ENCODE measurements around the gene URB2. TPM values are rescaled to one million over a fixed set of nuclear protein-coding genes. Genes with fewer than 3 reads are reported as not detected.

Gene URB2
- total and polyA plus RNA-seq, 4 donors: 1.2 to 10.5 (median 6.2) TPM

DNA sequence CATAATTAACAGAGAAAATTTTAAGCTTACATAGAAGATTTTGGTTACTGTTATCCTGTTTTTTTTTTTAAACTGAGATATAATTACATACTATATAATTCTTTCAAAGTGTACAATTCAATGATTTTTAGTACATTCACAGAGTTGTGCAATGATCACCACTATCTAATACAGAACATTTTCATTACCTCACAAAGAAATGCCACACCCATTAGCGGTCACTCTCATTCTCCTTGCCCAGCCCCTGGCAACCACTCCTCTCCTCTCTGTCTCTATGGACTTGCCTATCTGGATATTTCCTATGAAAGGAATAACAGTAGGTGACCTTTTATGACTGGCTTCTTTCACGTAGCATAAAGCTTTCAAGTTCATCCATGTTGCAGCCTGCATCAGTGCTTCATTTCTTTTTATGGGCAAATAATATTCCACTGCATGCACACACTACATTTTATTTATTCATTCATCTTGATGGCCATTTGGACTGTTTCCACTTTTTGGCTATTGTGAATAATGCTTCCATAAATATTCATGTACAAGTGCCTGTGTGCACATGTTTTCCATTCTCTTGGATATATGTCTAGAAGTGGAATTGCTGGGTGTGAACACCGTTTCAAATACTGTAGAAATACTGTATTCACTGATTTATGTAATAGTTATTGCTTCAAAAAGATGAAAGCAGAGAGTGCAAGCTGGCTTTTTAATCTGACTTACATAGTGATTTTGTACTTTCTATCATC, 26.7 kb upstream of the URB2 start (continued):
- TF ChIP-seq YY1 (IDR thresholded peaks at IDR 0.05): no peak
- TF ChIP-seq, protein P1, sequence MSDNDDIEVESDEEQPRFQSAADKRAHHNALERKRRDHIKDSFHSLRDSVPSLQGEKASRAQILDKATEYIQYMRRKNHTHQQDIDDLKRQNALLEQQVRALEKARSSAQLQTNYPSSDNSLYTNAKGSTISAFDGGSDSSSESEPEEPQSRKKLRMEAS (IDR thresholded peaks at IDR 0.05): no peak
- no peak for TF ChIP-seq SP1 (IDR thresholded peaks at IDR 0.05)
- no peak for TF ChIP-seq GABPA (IDR thresholded peaks at IDR 0.05 in 1 of 2, conservative IDR thresholded peaks at IDR 0.05 in 1 of 2)
- TF ChIP-seq EGR1 (IDR thresholded peaks at IDR 0.05; ENCODE audit: low read depth in 2 of 2): no peak
- no peak for TF ChIP-seq FOXA1 (IDR thresholded peaks at IDR 0.05)
- no peak for TF ChIP-seq FOXA2 (IDR thresholded peaks at IDR 0.05)
- TF ChIP-seq, protein P2, sequence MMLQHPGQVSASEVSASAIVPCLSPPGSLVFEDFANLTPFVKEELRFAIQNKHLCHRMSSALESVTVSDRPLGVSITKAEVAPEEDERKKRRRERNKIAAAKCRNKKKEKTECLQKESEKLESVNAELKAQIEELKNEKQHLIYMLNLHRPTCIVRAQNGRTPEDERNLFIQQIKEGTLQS (IDR thresholded peaks at IDR 0.05): no peak
- TF ChIP-seq NR2F2 (IDR thresholded peaks at IDR 0.05): no peak
- no peak for TF ChIP-seq RXRA (IDR thresholded peaks at IDR 0.05)
- TF ChIP-seq HNF4A (conservative IDR thresholded peaks at IDR 0.05): no peak
- no peak for TF ChIP-seq HNF4G (IDR thresholded peaks at IDR 0.05)

DNA sequence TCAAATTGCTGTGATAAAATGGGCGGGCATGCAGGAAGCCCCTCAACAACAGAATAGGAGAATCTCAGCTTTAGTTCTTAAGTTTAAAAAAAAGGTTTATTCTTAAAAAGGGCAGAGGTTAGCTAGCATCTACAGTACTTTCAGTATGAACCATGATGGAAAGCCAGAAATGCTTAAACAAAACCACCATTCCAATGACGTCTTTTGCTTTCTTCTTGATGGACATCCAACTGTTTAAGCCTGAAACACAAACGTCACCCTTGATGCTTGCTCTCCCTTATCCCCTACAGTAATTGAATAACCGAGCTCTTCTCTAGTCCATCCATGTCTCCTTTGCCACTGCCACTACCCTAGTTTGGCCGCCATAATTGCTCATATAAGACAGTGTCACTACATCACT, 25.8 kb upstream of the URB2 start:
- H3K4me3 ChIP-seq (ENCODE audit: low read depth in 1 of 3, low read length in 3 of 3): no peak overlapping the region
- WGBS: 94% methylated on average over 5 of the region's 5 CpGs
- H3K36me3 ChIP-seq (ENCODE audit: control insufficient read depth in 4 of 4, insufficient read depth in 3 of 4, low read depth in 1 of 4, low read length in 3 of 4): peaks cover 12 to 41% (median 23%) of the 10 kb centered on the region in 4 donors
- no peaks in the 10 kb centered on the region for H3K27me3 ChIP-seq (ENCODE audit: control insufficient read depth in 4 of 4, insufficient read depth in 4 of 4, low read length in 3 of 4)
- no peaks in the 10 kb centered on the region for H3K9me3 ChIP-seq (ENCODE audit: control insufficient read depth in 4 of 4, low read length in 3 of 4)
- no peak overlapping the region for H3K9ac ChIP-seq (ENCODE audit: low read depth in 1 of 2, low read length in 2 of 2)
- peaks cover 0 to 2% (median 0%) of the 10 kb centered on the region in 4 donors for H3K4me1 ChIP-seq (ENCODE audit: control insufficient read depth in 4 of 4, insufficient read depth in 4 of 4, low read length in 3 of 4)
- H3K27ac ChIP-seq (ENCODE audit: low read depth in 1 of 2, low read length in 2 of 2): no peak overlapping the region
- DNase-seq (ENCODE audit: low spot score): no peak
- TF ChIP-seq, protein P3, sequence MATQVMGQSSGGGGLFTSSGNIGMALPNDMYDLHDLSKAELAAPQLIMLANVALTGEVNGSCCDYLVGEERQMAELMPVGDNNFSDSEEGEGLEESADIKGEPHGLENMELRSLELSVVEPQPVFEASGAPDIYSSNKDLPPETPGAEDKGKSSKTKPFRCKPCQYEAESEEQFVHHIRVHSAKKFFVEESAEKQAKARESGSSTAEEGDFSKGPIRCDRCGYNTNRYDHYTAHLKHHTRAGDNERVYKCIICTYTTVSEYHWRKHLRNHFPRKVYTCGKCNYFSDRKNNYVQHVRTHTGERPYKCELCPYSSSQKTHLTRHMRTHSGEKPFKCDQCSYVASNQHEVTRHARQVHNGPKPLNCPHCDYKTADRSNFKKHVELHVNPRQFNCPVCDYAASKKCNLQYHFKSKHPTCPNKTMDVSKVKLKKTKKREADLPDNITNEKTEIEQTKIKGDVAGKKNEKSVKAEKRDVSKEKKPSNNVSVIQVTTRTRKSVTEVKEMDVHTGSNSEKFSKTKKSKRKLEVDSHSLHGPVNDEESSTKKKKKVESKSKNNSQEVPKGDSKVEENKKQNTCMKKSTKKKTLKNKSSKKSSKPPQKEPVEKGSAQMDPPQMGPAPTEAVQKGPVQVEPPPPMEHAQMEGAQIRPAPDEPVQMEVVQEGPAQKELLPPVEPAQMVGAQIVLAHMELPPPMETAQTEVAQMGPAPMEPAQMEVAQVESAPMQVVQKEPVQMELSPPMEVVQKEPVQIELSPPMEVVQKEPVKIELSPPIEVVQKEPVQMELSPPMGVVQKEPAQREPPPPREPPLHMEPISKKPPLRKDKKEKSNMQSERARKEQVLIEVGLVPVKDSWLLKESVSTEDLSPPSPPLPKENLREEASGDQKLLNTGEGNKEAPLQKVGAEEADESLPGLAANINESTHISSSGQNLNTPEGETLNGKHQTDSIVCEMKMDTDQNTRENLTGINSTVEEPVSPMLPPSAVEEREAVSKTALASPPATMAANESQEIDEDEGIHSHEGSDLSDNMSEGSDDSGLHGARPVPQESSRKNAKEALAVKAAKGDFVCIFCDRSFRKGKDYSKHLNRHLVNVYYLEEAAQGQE (IDR thresholded peaks at IDR 0.05): no peak
- no peak for TF ChIP-seq FOXA1 (IDR thresholded peaks at IDR 0.05)
- TF ChIP-seq SP1 (IDR thresholded peaks at IDR 0.05): no peak

DNA sequence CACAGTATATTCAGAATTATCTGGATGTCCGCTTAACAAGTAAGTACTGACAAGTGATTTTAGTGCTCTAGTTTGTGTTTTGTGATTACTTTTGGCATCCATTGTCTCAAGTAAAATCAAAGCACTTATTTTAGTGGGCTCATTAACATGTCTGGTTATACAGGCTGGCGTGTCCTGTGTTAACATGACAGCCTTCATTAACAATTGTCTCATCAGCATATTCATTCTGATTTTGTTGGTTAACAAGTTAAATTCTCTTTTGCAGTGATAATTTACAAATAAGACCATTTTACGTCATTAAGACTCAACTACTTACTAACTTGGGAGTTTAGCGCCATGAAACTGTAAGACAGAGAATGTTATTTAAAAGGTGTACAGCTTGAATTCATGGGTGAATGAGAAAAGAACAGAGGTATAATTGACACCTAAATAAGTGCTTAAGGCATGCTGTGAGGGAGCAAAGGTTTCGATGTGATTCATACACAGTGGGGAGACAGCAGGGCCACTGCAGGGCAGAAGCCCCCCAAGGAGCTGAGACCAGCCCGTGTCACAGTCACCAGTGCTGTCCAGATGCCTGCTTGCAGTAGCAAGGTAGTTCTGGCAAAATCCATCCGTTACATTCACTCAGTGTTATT, 22.6 kb upstream of the URB2 start:
- H3K4me3 ChIP-seq (ENCODE audit: low read depth in 1 of 3, low read length in 3 of 3): no peak overlapping the region
- peaks cover 0 to 2% (median 0%) of the 10 kb centered on the region in 4 donors for H3K4me1 ChIP-seq (ENCODE audit: control insufficient read depth in 4 of 4, insufficient read depth in 4 of 4, low read length in 3 of 4)
- DNase-seq (ENCODE audit: low spot score): no peak
- 90% methylated on average over 7 of the region's 7 CpGs for WGBS
- no peak overlapping the region for H3K27ac ChIP-seq (ENCODE audit: low read depth in 1 of 2, low read length in 2 of 2)
- TF ChIP-seq HNF4A (conservative IDR thresholded peaks at IDR 0.05): no peak
- TF ChIP-seq RAD21 (IDR thresholded peaks at IDR 0.05): no peak
- TF ChIP-seq, protein P4, sequence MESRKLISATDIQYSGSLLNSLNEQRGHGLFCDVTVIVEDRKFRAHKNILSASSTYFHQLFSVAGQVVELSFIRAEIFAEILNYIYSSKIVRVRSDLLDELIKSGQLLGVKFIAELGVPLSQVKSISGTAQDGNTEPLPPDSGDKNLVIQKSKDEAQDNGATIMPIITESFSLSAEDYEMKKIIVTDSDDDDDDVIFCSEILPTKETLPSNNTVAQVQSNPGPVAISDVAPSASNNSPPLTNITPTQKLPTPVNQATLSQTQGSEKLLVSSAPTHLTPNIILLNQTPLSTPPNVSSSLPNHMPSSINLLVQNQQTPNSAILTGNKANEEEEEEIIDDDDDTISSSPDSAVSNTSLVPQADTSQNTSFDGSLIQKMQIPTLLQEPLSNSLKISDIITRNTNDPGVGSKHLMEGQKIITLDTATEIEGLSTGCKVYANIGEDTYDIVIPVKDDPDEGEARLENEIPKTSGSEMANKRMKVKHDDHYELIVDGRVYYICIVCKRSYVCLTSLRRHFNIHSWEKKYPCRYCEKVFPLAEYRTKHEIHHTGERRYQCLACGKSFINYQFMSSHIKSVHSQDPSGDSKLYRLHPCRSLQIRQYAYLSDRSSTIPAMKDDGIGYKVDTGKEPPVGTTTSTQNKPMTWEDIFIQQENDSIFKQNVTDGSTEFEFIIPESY (IDR thresholded peaks at IDR 0.05): no peak
- no peak for TF ChIP-seq TAF1 (conservative IDR thresholded peaks at IDR 0.05)
- TF ChIP-seq EGR1 (IDR thresholded peaks at IDR 0.05; ENCODE audit: low read depth in 2 of 2): no peak
- no peaks in the 10 kb centered on the region for H3K9me3 ChIP-seq (ENCODE audit: control insufficient read depth in 4 of 4, low read length in 3 of 4)
- H3K27me3 ChIP-seq (ENCODE audit: control insufficient read depth in 4 of 4, insufficient read depth in 4 of 4, low read length in 3 of 4): no peaks in the 10 kb centered on the region
- H3K9ac ChIP-seq (ENCODE audit: low read depth in 1 of 2, low read length in 2 of 2): no peak overlapping the region
- peaks cover 13 to 48% (median 36%) of the 10 kb centered on the region in 4 donors for H3K36me3 ChIP-seq (ENCODE audit: control insufficient read depth in 4 of 4, insufficient read depth in 3 of 4, low read depth in 1 of 4, low read length in 3 of 4)

Data from liver (tissue), 9 donors.